Measurements from ENCODE around the gene COL25A1.
"Not testable (repeated sequence)": the region's sequence is repeated elsewhere in the genome, so short reads cannot be mapped to it uniquely, and the experiment has no call there.

GRCh38 chr4:108933925-108934324 is 368.5 kb downstream of the COL25A1 start:
- not testable (repeated sequence) for TF ChIP-seq CTCF (IDR thresholded peaks at IDR 0.05; ENCODE audit: low read depth, low read length, missing input control); SP1 (IDR thresholded peaks at IDR 0.05); JUND (IDR thresholded peaks at IDR 0.05); TAF1 (conservative IDR thresholded peaks at IDR 0.05); EGR1 (IDR thresholded peaks at IDR 0.05; ENCODE audit: low read depth in 2 of 2); MAX (IDR thresholded peaks at IDR 0.05); ATF3 (IDR thresholded peaks at IDR 0.05); FOXA1 (IDR thresholded peaks at IDR 0.05); REST (IDR thresholded peaks at IDR 0.05); RAD21 (IDR thresholded peaks at IDR 0.05); YY1 (IDR thresholded peaks at IDR 0.05)
- TF ChIP-seq, protein P1, sequence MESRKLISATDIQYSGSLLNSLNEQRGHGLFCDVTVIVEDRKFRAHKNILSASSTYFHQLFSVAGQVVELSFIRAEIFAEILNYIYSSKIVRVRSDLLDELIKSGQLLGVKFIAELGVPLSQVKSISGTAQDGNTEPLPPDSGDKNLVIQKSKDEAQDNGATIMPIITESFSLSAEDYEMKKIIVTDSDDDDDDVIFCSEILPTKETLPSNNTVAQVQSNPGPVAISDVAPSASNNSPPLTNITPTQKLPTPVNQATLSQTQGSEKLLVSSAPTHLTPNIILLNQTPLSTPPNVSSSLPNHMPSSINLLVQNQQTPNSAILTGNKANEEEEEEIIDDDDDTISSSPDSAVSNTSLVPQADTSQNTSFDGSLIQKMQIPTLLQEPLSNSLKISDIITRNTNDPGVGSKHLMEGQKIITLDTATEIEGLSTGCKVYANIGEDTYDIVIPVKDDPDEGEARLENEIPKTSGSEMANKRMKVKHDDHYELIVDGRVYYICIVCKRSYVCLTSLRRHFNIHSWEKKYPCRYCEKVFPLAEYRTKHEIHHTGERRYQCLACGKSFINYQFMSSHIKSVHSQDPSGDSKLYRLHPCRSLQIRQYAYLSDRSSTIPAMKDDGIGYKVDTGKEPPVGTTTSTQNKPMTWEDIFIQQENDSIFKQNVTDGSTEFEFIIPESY (IDR thresholded peaks at IDR 0.05): not testable (repeated sequence)
